Bronchial epithelial cell (primary cell): ENCODE measurements around the gene CCDC110. TPM values are rescaled to one million over a fixed set of nuclear protein-coding genes. Genes with fewer than 3 reads are reported as not detected.

Experiments
- DNase-seq: peaks from one replicate; pipeline ENCODE4 v3.0.0-alpha.2; 2010; ENCODE audit warnings: low read depth
- FAIRE-seq: peaks from 2 replicates; lab custom pipeline; 2011; peaks lifted over from hg19 to GRCh38; lab: Jason Lieb, UNC
- H3K27me3 ChIP-seq: 2 replicates; pipeline ENCODE4 v1.5.1; 2011; ENCODE audit warnings: low read length; ENCODE audit not compliant: control insufficient read depth, insufficient read depth
- H3K36me3 ChIP-seq: 2 replicates; pipeline ENCODE4 v1.5.1; 2011; ENCODE audit warnings: low read length; ENCODE audit not compliant: control insufficient read depth, insufficient read depth
- H3K4me3 ChIP-seq: 2 replicates; pipeline ENCODE4 v1.5.1; 2011; ENCODE audit warnings: mild to moderate bottlenecking, low read depth, low read length, control low read depth
- total RNA-seq: library from RNA; depleted of rRNA; stranded (reverse); fragments of >200 nt; gene quantifications from 2 replicates; pipeline ENCODE4 v1.2.1, GENCODE V29; 2014
- TF ChIP-seq, protein P1 (sequence below): IDR thresholded peaks from 2 replicates; pipeline ENCODE4 v1.5.1; 2011; ENCODE audit warnings: mild to moderate bottlenecking, moderate library complexity, low read length, control low read depth, inconsistent platforms; ENCODE audit not compliant: insufficient read depth, severe bottlenecking

CCDC110 gene
- total RNA-seq, 1 donor from 2014 or later, result under 0.01 TPM

GRCh38 chr4:185396724-185397385, 74.7 kb downstream of the CCDC110 start, which contains the start of gene ANKRD37:
TSS of gene ANKRD37 (plus strand) at chr4:185396841. CDS start at chr4:185396924, 83 bp downstream.
- Histone ChIP-seq H3K27me3 (no peaks in the 10 kb centered on the region), H3K36me3 (no peaks in the 10 kb centered on the region), H3K4me3 (peak within 1 kb of the TSS; percentile 79)
- TF ChIP-seq, protein P1, sequence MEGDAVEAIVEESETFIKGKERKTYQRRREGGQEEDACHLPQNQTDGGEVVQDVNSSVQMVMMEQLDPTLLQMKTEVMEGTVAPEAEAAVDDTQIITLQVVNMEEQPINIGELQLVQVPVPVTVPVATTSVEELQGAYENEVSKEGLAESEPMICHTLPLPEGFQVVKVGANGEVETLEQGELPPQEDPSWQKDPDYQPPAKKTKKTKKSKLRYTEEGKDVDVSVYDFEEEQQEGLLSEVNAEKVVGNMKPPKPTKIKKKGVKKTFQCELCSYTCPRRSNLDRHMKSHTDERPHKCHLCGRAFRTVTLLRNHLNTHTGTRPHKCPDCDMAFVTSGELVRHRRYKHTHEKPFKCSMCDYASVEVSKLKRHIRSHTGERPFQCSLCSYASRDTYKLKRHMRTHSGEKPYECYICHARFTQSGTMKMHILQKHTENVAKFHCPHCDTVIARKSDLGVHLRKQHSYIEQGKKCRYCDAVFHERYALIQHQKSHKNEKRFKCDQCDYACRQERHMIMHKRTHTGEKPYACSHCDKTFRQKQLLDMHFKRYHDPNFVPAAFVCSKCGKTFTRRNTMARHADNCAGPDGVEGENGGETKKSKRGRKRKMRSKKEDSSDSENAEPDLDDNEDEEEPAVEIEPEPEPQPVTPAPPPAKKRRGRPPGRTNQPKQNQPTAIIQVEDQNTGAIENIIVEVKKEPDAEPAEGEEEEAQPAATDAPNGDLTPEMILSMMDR, result no peak
- FAIRE-seq (no peak), DNase-seq (peak; percentile 65)

DNA sequence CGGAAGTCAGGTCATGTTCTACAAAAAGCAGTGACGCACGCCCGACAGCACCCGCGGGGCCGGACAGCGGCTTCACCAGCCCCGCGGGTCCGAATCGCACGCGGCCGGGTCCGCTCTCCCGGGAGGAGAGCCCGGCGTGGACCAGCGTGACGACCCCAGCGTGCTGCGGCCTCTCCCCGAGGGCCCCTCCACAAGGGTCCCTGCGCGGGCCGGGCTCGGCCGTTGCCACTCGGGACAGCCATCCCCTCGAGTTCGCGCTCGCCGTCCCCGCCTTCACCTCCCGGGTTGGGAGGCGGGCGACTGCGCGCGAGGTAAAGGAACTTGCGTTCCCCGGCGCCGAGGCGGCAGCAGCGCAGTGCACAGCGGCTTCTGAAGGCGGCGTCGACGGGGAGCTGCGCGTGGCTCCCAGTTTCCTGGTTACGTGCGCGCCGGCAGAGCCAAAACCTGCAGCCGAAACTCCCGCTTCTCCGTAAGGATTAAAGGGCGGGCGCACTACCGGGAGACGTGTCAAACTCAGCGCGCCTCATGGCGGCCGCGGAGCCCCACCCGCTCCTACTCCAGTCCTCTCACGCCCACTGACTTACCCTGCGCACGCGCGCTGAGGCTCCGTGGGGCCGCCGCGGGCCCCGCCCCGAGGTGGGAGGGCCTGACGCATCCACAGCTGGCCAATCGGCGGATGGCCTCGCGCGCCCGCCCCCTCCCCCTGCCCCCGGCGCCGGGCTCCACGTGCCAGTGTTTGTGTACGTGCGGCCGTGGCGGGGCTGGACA, 75.4 kb downstream of the CCDC110 start:
- TF ChIP-seq, protein P1, result no peak
- Histone ChIP-seq H3K36me3 (no peaks in the 10 kb centered on the region), H3K4me3 (peak overlapping the region; percentile 79), H3K27me3 (no peaks in the 10 kb centered on the region)
- DNase-seq (peak; percentile 95), FAIRE-seq (no peak)

- DNase-seq (peak; percentile 84), FAIRE-seq (no peak)
- peak within 1 kb of the TSS; percentile 79 for H3K4me3 ChIP-seq
- no peaks in the 10 kb centered on the region for H3K36me3 ChIP-seq
- H3K27me3 ChIP-seq, result no peaks in the 10 kb centered on the region
- TF ChIP-seq, protein P1, result no peak
Measured at GRCh38 chr4:185395238-185395955, 76.1 kb downstream of the CCDC110 start, which contains the start of gene LRP2BP. TSS of gene LRP2BP (minus strand) at chr4:185395924. CDS start at chr4:185378186, 17,738 bp downstream.

Other genes with a start within 250 kb of the CCDC110 start
- gene LRP2BP, start 75.8 kb downstream of the CCDC110 start, total RNA-seq, result 0.53 and 0.64 TPM in 2 replicates
- gene ANKRD37, start 74.9 kb downstream of the CCDC110 start, total RNA-seq, result 8.4 and 8.6 TPM in 2 replicates
- gene UFSP2, start 45.8 kb downstream of the CCDC110 start, total RNA-seq, result 27.4 and 29.2 TPM in 2 replicates
- 0.13 and 1.6 TPM in 2 replicates for gene PDLIM3, start 63.8 kb upstream of the CCDC110 start, total RNA-seq